ENCODE data around the gene ARFGEF2.

- TF ChIP-seq CTCF (IDR thresholded peaks at IDR 0.05) (no peak), ZFX (IDR thresholded peaks at IDR 0.05; ENCODE audit: borderline replicate concordance) (no peak)
Observed at GRCh38 chr20:48877304-48877703, 44.2 kb upstream of the ARFGEF2 start.
